ENCODE results near the gene FARS2. TPM values are rescaled to one million over a fixed set of nuclear protein-coding genes. Genes with fewer than 3 reads are reported as not detected.

FARS2 gene
- total and polyA plus RNA-seq, 2 of the 13 experiments (the other 11 are each of a cell fraction or from before 2014, with no cell fraction given): 15.4 to 26.0 TPM

GRCh38 chr6:5557506-5557905, 296.2 kb downstream of the FARS2 start:
- CTCF ChIA-PET (ENCODE audit: low intra/inter-chr PET ratio, low total read pairs): no interaction called here
- peaks cover 10% of the 10 kb centered on the region for H3K4me1 ChIP-seq (ENCODE audit: insufficient read depth, low read length)
- H3K9ac ChIP-seq (ENCODE audit: insufficient read depth, low read depth, low read length): no peak overlapping the region
- no peak for DNase-seq (ENCODE audit: low spot score)
- no peak overlapping the region for H3K4me2 ChIP-seq (ENCODE audit: low read depth, low read length)
- FAIRE-seq: no peak
- intact Hi-C loops (cut with micrococcal nuclease; ENCODE audit: unreplicated experiment) (no loop called here), in situ Hi-C loops (cut with HindIII; ENCODE audit: extremely low pct_ligation_motif_present, low pct_unique_long_range_greater_than_20kb) (no loop called here)
- POLR2A ChIA-PET: no interaction called here
- no peak overlapping the region for H3K27ac ChIP-seq (ENCODE audit: extremely low read length, insufficient read depth, low read length)
- no peak overlapping the region for H3K4me3 ChIP-seq (replicated peaks in 1 of 3; ENCODE audit: insufficient read depth in 1 of 3, low read depth in 2 of 3, low read length in 3 of 3)
- BruUV-seq (replicated peaks): no TSS peak
- no peak overlapping the region for H2AFZ ChIP-seq (ENCODE audit: low read length)
- WGBS (ENCODE audit: low lambda C conversion rate): 90% methylated on average over 5 of the region's 5 CpGs
- no peaks in the 10 kb centered on the region for H3K36me3 ChIP-seq (replicated peaks in 1 of 2; ENCODE audit: control insufficient read depth in 1 of 2, insufficient read depth in 2 of 2, low read length in 2 of 2)
- ATAC-seq: no peak
- H4K20me1 ChIP-seq (ENCODE audit: insufficient read depth, low read length): no peaks in the 10 kb centered on the region
- H3K9me3 ChIP-seq (ENCODE audit: low read length): no peaks in the 10 kb centered on the region
- no peaks in the 10 kb centered on the region for H3K27me3 ChIP-seq (ENCODE audit: control insufficient read depth in 1 of 2, insufficient read depth in 2 of 2, low read length in 2 of 2)
- no peak for TF ChIP-seq TRIM24 (CRISPR knock-in tag; IDR thresholded peaks at IDR 0.05)
- TF ChIP-seq, protein P1, sequence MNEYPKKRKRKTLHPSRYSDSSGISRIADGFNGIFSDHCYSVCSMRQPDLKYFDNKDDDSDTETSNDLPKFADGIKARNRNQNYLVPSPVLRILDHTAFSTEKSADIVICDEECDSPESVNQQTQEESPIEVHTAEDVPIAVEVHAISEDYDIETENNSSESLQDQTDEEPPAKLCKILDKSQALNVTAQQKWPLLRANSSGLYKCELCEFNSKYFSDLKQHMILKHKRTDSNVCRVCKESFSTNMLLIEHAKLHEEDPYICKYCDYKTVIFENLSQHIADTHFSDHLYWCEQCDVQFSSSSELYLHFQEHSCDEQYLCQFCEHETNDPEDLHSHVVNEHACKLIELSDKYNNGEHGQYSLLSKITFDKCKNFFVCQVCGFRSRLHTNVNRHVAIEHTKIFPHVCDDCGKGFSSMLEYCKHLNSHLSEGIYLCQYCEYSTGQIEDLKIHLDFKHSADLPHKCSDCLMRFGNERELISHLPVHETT (CRISPR knock-in tag; conservative IDR thresholded peaks at IDR 0.05): no peak
- TF ChIP-seq NFYC (CRISPR knock-in tag; IDR thresholded peaks at IDR 0.05): no peak
- no peak for TF ChIP-seq SRY (CRISPR knock-in tag; IDR thresholded peaks at IDR 0.05)
- TF ChIP-seq ZNF605 (CRISPR knock-in tag; IDR thresholded peaks at IDR 0.05): no peak
- no peaks in the 10 kb centered on the region for H3K79me2 ChIP-seq (ENCODE audit: insufficient read depth, low read length)

- POLR2A ChIA-PET: no interaction called here
- H3K79me2 ChIP-seq (ENCODE audit: insufficient read depth, low read length): no peaks in the 10 kb centered on the region
- CTCF ChIA-PET (ENCODE audit: low intra/inter-chr PET ratio, low total read pairs): no interaction called here
- 96% methylated on average over 2 of the region's 2 CpGs for WGBS (ENCODE audit: low lambda C conversion rate)
- TF ChIP-seq DBP (CRISPR knock-in tag; IDR thresholded peaks at IDR 0.05; ENCODE audit: not compliant biosample characterization): no peak
- TF ChIP-seq MAX (IDR thresholded peaks at IDR 0.05): no peak
- TF ChIP-seq TP53 (CRISPR knock-in tag; conservative IDR thresholded peaks at IDR 0.05): no peak
- no peak for TF ChIP-seq MTA3 (CRISPR knock-in tag; IDR thresholded peaks at IDR 0.05)
- no peak for TF ChIP-seq GZF1 (CRISPR knock-in tag; IDR thresholded peaks at IDR 0.05)
- TF ChIP-seq, protein P2, sequence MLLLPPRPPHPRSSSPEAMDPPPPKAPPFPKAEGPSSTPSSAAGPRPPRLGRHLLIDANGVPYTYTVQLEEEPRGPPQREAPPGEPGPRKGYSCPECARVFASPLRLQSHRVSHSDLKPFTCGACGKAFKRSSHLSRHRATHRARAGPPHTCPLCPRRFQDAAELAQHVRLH (CRISPR knock-in tag; IDR thresholded peaks at IDR 0.05; ENCODE audit: borderline replicate concordance, low read depth): no peak
- no peak for TF ChIP-seq HNRNPL (IDR thresholded peaks at IDR 0.05; ENCODE audit: low read depth, low read length)
- no peak for TF ChIP-seq ZBTB7A (CRISPR knock-in tag; IDR thresholded peaks at IDR 0.05)
- no peak for TF ChIP-seq NFIB (CRISPR knock-in tag; IDR thresholded peaks at IDR 0.05; ENCODE audit: borderline replicate concordance)
- TF ChIP-seq ZNF644 (CRISPR knock-in tag; IDR thresholded peaks at IDR 0.05; ENCODE audit: low read depth): no peak
- TF ChIP-seq ZNF350 (CRISPR knock-in tag; IDR thresholded peaks at IDR 0.05; ENCODE audit: borderline replicate concordance, low read depth): no peak
- H3K9ac ChIP-seq (ENCODE audit: insufficient read depth, low read depth, low read length): no peak overlapping the region
- H3K27ac ChIP-seq (ENCODE audit: extremely low read length, insufficient read depth, low read length): no peak overlapping the region
- ATAC-seq: no peak
- no peak overlapping the region for H2AFZ ChIP-seq (ENCODE audit: low read length)
- 0 out of 2 replicates have a peak, but pooled peaks cover under 1% of the 10 kb centered on the region for H3K4me1 ChIP-seq (ENCODE audit: insufficient read depth, low read length)
- H4K20me1 ChIP-seq (ENCODE audit: insufficient read depth, low read length): no peaks in the 10 kb centered on the region
- no peak overlapping the region for H3K4me3 ChIP-seq (replicated peaks in 1 of 3; ENCODE audit: insufficient read depth in 1 of 3, low read depth in 2 of 3, low read length in 3 of 3)
- H3K27me3 ChIP-seq (ENCODE audit: control insufficient read depth in 1 of 2, insufficient read depth in 2 of 2, low read length in 2 of 2): no peaks in the 10 kb centered on the region
- intact Hi-C loops (cut with micrococcal nuclease; ENCODE audit: unreplicated experiment) (no loop called here), in situ Hi-C loops (cut with HindIII; ENCODE audit: extremely low pct_ligation_motif_present, low pct_unique_long_range_greater_than_20kb) (no loop called here)
- H3K4me2 ChIP-seq (ENCODE audit: low read depth, low read length): no peak overlapping the region
- H3K36me3 ChIP-seq (replicated peaks in 1 of 2; ENCODE audit: control insufficient read depth in 1 of 2, insufficient read depth in 2 of 2, low read length in 2 of 2): no peaks in the 10 kb centered on the region
- no peak for FAIRE-seq
- H3K9me3 ChIP-seq (ENCODE audit: low read length): no peaks in the 10 kb centered on the region
- no peak for DNase-seq (ENCODE audit: low spot score)
- BruUV-seq (replicated peaks): no TSS peak
Observed at GRCh38 chr6:5559651-5560050, 298.3 kb downstream of the FARS2 start.

Data from HepG2 (cell line).